Choroid plexus epithelial cell (primary cell): ENCODE data around the gene CERK.

ENCODE experiments used
- DNase-seq: peaks from one replicate; pipeline ENCODE4 v3.0.0-alpha.2; 2010; ENCODE audit warnings: low read depth
- H3K4me3 ChIP-seq: 2 replicates; pipeline ENCODE4 v1.5.1; 2011; ENCODE audit warnings: low read depth, mild to moderate bottlenecking, control low read depth, low read length, moderate library complexity
- TF ChIP-seq, protein P1 (sequence below): conservative IDR thresholded peaks from 2 replicates; pipeline ENCODE4 v1.5.1; 2011; ENCODE audit warnings: low read depth, mild to moderate bottlenecking, control low read depth, inconsistent platforms, low read length, moderate library complexity

The CERK gene

DNA sequence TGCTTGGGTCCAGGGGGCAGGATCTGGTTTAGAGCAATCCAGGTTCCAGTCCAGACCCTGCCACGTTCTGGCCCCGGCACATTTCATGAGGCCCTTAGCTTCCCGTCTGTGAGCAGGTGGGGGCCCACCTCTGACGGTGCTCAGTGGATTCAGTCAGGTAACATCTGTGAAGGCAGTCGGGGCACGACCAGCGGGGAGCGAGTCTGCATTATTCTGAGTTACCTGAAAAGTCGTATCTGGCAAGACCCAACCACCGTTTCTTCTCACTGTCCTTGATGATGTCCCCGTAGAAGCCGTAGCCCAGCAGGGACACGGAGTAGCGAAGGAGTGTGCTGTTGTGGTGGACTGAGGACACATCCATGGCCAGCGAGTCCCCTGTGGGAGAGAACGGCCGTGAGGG is 39.0 kb downstream of the CERK start:
- TF ChIP-seq, protein P1, sequence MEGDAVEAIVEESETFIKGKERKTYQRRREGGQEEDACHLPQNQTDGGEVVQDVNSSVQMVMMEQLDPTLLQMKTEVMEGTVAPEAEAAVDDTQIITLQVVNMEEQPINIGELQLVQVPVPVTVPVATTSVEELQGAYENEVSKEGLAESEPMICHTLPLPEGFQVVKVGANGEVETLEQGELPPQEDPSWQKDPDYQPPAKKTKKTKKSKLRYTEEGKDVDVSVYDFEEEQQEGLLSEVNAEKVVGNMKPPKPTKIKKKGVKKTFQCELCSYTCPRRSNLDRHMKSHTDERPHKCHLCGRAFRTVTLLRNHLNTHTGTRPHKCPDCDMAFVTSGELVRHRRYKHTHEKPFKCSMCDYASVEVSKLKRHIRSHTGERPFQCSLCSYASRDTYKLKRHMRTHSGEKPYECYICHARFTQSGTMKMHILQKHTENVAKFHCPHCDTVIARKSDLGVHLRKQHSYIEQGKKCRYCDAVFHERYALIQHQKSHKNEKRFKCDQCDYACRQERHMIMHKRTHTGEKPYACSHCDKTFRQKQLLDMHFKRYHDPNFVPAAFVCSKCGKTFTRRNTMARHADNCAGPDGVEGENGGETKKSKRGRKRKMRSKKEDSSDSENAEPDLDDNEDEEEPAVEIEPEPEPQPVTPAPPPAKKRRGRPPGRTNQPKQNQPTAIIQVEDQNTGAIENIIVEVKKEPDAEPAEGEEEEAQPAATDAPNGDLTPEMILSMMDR = no peak
- no peak overlapping the region for H3K4me3 ChIP-seq
- DNase-seq = no peak

DNA sequence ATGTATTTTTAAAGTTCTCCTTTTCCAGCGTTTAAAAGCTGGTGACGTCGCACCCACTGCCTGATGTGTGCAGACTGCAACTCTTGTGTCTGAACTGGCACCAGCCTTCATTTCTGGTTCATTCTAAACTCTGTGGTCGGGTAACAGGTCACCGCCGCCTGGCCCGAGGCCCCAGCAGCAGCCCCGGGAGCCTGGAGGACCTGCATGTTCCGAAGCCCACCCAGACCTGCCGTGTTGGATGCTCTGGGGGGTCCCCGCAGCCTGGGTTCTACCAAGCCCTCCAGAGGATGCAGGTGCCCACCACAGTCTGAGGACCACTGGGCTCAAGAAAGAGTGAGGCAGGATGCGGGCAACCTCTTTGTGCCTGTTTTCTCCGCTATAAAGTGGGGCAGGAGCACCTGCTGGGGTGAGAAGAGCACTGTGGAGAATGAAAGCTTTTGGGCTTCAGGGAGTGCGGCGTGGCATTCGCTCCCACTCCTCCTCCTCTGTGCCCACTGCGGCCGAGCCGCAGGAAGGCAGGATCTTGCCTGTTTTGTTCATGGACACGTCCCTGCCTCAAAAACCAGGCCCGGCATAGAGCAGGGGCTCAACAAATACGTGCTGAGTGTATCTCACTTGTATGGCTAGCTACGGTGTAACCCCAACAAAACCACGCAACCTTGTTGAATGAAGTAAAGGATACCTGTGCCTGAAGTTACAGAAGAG is 40.1 kb downstream of the CERK start:
- TF ChIP-seq, protein P1 = no peak
- no peak for DNase-seq
- H3K4me3 ChIP-seq = no peak overlapping the region

DNA sequence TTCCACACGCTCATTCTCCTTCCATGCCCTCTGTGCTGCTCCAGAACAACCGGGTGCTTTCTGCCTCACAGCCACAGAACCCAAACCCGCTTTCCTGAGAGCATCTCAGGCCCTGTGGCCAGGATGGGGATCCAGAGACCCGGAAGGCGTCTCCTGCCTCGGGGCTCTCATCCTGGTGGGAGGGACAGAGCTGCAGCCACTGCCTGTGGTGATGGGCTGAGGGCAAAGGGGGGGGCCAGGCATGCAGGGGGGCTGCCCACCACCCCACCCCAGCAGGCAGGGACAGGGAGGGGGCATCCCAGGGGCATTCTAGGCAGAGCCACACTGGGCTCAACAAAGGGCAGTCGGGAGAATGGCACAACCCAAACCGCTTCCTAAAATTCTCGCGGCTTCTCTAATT is 41.4 kb downstream of the CERK start:
- H3K4me3 ChIP-seq = no peak overlapping the region
- TF ChIP-seq, protein P1 = no peak
- DNase-seq = no peak

DNA sequence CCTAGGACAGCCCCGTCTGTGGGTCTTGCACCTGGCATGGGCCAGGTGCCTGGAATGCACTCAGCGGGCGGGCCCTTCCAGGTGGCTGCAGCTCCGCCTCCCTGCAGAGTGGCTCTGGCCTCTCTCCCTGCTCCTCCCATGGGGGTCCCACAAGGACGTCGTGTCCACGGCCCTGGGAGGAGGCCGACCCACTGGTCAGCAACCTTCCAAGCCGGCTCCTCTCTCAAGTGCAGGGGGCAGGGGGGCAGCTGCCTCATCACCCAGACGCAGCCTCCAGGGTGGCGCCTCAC is 41.9 kb downstream of the CERK start:
- no peak for DNase-seq
- H3K4me3 ChIP-seq = no peak overlapping the region
- TF ChIP-seq, protein P1 = no peak

DNA sequence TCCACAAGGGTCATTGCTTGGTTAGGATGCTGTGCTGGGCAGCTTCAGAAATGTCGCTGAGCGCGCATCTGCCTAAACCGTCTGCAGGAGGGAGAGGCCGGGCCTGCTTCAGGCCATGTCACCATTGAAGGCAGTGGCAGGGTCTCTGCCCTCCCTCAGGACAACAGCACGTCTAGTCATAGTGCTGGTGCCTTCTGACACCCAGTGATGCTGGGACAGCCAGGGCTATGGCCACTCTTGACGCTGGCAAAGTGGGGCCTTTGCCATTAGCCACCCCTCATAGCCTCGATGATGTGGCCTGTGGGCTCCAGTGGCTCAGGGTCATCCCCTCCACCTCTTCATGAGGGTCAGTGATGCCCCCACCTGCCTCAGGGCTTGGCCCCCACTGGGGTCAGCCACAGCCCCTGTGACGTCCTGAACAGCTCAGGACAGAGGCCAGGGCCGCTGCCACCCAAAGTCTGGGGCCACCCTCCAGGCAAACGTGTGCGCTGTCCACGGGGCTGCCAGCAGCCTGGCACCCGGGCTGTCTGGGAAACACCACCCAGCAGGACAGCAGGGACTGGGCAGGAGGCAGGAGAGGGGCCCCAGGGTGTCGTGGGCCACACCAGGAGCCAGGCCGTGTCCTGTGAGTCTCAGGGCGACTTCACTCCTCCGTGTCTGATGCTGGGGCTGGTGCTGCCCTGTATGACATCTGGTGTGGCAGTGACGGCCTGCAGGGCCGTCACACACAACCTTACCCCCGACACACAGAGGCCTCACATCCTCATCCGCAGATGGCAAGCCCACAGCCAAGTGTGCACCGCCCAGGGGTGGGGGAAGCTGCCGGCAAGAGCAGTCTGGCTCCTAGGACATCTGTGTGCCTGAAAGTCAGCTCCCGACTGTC is 42.5 kb downstream of the CERK start:
- no peak overlapping the region for H3K4me3 ChIP-seq
- TF ChIP-seq, protein P1 = no peak
- DNase-seq = no peak

DNA sequence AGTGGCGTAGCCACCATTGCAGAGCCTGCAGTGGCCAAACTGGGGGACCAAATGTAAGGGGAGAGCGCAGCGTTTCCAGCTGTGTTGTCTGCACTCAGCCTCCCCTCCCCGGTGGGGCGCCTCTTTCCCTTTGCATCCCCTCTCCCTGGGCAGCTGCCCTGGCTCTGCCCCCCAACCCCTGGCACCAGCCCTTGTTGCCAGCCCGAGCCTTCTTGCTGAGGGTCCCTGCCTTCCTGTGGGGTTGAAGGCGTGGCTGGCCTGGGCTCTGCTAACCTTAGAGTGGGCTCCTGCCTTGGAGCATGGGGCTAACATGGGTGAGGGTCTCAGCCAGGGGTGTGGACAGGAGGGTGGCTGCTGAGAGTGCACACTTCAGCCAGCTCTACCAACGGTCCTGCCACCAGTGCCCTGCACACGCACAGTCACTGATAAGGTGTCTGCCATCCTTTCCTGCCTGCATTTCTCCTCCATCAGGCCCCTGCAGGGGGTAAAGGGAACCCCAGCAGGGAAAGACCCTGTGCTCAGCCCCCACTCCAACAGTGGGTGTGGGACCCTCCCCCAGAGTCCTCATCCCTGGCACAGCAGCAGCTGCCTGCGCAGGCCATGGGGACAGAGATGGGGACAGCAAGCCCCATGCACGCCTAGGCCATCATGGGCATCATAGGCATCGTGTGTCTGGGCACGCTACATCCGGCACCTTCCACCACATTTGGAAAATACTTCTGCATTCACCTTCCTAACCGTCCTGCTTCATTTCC is 43.5 kb downstream of the CERK start:
- TF ChIP-seq, protein P1 = no peak
- no peak for DNase-seq
- no peak overlapping the region for H3K4me3 ChIP-seq
